ENCODE data around the gene SMYD3.
"Not testable (repeated sequence)": the region's sequence is repeated elsewhere in the genome, so short reads cannot be mapped to it uniquely, and the experiment has no call there.

Gene SMYD3

DNA sequence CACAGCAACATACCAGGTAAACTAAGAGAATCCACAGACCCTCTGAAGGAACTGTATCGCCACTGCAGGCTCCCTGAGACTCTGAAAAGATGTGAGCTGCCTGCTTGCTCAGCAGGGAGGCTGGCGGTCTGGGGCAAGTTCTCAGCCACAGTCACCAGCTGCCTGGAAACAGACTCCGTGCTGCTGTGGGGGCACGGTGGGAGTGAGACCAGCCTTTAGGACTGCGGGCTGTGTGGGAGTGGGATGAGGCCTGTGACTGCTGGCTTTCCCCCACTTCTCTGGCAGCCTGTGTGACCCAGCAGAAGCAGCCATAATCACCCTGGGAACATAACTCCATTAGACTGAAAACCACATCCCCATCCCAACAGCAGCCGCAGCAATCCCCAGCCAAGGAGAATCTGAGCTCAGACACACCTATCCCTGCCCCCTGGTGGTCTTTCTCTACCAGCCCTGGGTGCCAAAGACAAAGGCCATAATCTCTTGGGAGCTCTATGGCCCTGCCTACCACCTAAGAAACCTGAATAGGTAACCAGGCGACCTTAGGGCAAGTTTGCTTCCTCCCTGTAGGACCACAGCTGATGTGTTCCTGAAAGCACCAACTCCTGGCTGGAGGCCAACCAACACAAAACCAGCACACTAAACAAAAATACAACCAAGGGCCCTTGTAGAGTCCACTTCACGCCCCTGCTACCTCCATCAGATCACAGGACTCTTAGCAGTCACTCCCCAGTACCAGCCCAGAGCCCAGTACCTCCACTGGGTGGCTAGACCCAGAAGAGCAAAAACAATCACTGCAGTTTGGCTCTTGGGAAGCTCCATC, 151.5 kb downstream of the SMYD3 start:
- DNase-seq (ENCODE audit: low spot score), result no peak

DNA sequence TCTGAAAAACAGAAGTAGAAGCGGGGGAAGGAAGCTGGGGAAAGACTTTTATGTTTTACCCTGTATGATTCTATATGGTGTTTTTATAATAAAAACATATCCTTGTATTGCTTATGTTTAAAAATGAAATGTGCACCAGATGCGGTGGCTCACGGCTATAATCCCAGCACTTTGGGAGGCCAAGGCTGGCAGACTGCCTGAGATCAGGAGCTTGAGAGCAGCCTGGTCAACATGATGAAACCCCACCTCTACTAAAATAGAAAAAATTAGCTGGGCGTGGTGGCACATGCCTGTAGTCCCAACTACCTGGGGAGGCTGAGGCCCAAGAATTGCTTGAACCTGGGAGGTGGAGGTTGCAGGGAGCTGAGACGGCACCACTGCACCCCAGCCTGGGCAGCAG, 155.4 kb downstream of the SMYD3 start:
- no peak for DNase-seq (ENCODE audit: low spot score)

DNA sequence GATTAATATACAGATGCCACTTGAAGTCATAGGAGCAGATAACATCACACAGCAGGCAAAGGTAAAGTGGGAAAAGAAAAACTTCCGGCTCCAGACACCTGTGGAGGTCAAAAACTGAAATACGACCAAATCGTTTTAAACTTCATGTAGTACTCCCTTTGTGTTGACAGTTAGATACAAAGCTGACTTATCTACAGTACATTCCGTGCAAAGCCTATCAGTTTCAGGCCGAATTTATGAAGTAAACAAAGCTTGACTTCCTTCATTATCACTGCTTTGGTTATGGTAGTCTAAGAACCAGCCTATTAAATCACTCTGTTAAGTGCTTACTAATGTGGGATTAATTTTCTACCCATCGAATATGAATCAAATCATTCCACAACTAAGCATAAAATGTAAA, 156.3 kb downstream of the SMYD3 start:
- no peak for DNase-seq (ENCODE audit: low spot score)

DNA sequence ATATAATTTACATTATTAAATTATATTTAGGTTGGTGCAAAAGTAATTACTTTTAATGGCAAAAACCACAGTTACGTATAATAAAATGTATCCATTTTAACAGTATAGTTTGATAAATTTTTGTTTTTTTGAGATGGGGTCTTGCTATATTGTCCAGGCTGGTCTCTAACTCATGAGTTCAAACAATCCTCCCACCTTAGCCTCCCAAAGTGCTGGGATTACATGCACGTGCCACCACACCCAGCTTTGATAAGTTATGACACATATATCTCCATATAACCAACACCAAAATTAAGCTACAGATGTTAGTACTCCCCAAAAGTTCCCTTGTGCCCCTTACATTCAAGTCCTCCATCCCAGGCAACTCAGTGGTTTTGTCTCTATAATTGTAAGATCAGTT, 163.1 kb downstream of the SMYD3 start:
- no peak for DNase-seq (ENCODE audit: low spot score)

DNA sequence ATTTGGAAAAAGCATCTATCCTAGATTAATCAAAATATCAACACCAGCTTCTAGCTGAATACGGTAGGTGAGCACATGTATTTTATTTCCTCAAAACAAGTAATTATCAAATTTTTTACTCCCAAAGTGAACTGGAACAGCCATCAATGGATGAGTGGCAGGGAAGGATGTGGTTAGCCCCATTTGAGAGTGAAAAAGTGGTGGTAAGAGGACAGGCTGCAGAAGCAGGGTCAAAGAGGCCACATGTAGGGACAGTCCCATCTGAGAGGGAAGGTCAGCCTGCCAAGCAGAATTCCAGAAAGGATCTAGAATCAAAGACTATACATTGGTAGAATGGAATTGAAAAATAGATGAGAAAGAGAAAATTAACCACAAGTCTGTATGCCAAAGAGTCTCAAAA, 163.8 kb downstream of the SMYD3 start:
- no peak for DNase-seq (ENCODE audit: low spot score)

DNA sequence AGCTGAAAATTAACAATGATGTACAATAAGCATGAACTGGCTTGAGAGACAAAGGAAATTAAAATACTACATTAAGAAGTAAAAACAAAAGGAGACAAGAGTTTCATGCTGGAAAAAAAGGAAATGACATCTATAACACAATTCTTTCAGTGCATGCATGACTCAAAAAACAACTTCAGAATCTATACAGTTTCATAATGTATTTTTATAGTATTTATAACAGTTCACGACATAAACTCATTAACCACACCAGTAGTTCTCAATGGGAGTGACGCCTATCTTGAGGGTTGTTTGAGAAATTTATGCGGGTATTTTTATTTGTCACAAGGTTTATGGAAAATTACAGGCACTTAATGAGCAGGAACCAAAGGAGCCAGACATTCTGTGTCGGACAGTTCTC, 168.5 kb downstream of the SMYD3 start:
- no peak for DNase-seq (ENCODE audit: low spot score)

DNA sequence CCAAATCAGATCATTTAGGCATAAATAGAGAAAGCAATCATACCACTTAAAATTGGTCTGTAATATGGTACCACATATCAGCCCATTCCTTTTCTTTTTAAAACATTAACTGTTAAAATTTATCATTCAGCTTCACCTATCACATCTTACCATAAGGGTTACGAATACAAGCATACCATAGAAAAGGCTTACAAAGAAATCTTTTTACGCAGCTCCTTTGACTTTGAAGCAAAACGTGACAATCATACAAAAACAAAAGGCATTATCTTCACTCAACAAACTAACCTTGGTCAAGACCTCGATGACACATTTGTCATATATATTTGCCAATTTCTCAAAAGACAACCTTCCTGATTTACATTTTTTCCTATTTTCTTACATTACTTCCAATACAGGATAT, 169.0 kb downstream of the SMYD3 start:
- no peak for DNase-seq (ENCODE audit: low spot score)

DNA sequence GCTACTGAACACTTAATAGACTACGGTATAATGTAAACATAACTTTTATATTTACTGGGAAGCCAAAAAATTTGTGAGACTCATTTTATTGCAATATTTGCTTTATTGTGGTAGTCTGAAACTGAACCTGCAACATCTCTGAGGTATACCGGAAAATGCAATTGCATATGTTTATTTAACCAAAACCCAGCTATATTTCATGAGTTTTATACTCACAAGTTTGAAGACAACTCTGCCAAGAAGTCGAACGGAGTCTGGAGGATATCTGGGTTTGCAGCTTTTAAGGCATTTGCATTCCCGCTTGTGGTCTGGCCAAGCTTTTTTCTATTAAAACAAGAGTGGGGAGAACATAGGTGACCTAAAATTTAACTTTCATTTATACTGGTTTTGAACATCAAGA, 171.9 kb downstream of the SMYD3 start:
- DNase-seq (ENCODE audit: low spot score), result no peak

DNA sequence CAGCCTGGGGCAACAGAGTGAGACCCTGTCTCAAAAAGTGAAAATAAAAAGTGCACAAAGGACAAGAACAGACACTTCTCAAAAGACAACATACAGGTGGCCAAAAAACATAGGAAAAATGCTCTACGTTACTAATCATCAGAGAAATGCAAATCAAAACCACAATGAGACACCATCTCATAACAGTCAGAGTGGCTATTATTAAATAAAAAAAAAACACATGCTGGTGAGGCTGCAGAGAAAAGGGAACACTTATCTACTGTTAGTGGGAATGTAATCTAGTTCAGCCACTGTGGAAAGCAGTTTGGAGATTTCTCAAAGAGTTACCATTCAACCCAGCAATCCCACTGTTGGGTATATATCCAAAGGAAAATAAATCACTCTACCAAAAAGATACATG, 173.2 kb downstream of the SMYD3 start:
- no peak for DNase-seq (ENCODE audit: low spot score)

DNA sequence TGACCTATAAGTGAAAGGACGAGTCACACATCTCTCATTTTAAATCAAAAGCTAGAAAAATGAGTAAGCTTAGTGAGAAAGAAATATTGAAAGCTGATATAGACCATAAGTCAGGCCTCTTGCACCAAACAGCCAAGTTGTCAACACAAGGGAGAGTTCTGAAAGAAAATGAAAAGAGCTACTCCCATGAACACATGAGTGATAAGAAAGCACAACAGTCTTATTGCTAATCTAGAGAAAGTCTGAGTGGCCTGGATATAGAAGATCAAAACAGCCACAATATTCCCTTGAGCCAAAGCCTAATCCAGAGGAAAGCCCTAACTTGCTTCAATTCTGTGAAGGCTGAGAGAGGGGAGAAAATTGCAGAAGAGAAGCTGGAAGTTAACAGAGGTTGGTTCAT, 175.0 kb downstream of the SMYD3 start:
- no peak for DNase-seq (ENCODE audit: low spot score)

DNA sequence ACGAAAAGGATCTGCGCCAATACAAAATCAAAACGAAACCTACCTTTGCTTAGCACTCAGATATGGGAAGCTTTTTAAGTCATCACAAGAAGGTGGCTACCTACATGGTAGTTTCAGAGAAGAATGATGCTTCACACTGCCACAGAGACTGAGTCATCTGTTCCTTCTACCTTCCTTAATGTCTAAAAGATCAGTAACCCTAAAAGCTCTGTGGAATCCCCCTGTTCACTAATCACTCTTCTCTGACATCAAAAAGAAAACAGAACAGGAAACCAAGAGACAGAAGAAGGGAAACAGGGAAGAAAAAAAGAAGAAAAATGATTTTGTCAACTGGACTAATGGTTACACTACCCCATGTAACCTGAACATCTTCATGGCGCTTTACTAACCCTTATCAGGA, 177.2 kb downstream of the SMYD3 start:
- no peak for DNase-seq (ENCODE audit: low spot score)

DNA sequence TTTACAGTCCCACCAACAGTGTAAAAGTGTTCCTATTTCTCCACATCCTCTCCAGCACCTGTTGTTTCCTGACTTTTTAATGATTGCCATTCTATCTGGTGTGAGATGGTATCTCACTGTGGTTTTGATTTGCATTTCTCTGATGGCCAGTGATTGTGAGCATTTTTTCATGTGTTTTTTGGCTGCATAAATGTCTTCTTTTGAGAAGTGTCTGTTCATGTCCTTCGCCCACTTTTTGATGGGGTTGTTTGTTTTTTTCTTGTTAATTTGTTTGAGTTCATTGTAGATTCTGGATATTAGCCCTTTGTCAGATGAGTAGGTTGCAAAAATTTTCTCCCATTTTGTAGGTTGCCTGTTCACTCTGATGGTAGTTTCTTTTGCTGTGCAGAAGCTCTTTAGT, 177.8 kb downstream of the SMYD3 start:
- not testable (repeated sequence) for DNase-seq (ENCODE audit: low spot score)

DNA sequence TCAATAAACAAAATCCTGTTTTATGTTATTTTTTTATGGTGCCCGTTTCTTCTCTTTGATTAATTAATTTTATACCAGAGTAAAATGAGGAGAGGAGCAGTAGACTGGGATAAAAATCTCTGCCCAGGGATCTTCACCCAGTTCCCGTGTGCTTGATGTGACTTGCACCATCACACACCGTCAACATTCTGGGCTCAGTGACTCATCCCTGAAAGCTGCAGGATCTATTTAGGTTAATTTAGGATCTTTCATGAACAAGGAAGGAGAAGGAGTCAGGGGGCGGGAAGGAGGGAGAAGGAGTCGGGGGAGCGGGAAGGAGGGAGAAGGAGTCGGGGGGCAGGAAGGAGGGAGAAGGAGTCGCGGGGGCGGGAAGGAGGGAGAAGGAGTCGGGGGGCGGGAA, 182.4 kb downstream of the SMYD3 start:
- no peak for DNase-seq (ENCODE audit: low spot score)

DNA sequence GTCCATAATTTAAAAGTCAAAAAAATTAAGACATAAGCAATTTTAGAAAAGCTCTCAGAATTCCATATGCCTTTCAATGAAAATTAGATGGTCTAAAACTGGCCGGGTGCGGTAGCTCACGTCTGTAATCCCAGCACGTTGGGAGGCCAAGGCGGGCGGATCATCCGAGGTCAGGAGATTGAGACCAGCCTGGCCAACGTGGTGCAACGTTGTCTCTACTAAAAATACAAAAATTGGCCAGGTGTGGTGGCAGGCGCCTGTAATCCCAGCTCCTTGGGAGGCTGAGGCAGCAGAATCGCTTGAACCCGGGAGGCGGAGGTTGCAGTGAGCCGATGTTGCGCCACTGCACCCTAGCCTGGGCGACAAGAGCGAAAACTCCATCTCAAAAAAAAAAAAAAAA, 183.0 kb downstream of the SMYD3 start:
- not testable (repeated sequence) for DNase-seq (ENCODE audit: low spot score)

DNA sequence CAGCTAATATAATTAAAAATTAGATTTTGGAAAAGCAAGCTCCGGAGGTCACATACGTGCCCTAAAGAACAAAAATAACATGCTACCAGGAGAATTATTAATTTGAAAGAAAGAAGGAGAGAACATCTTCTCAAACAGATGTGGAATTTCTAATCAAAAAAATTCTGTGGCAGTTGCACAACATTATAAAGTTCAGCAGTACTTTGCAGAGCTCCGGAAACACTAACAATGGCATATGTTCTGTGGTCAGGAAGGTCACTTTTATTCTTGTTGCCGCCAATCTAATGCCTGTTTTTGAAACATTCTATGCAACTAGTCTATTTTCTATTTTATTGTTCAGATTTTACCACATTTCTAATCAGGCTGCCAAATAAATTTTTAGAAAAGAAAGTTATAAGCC, 186.8 kb downstream of the SMYD3 start:
- no peak for DNase-seq (ENCODE audit: low spot score)

DNA sequence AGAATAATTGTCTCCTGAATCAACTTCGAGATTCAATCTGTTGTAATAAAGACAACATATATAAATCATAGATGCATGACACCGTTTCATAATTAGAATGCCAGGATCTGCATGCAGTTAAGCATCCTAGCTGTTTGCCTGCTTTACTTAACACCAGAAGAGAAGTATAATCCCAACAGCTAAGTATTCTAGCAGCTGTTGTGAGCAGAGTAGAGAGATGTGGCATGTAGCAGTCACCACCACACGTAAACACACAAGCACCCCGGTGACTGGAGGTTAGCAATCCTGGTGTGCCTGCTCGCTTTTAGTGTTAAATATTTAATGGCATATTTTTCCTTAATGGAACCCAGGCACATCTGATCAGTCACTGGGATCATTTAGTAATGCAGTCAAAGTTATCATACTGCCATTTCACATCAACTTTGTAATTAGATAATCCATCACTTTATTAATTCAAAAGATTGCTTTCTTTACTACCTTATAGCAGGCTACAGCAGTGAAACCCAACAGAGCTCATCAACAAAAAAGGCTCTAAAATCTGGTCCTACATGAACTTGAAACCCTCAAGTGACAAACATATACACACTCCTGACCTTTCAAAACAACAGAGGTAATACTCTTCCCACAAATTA, 187.9 kb downstream of the SMYD3 start:
- no peak for DNase-seq (ENCODE audit: low spot score)

DNA sequence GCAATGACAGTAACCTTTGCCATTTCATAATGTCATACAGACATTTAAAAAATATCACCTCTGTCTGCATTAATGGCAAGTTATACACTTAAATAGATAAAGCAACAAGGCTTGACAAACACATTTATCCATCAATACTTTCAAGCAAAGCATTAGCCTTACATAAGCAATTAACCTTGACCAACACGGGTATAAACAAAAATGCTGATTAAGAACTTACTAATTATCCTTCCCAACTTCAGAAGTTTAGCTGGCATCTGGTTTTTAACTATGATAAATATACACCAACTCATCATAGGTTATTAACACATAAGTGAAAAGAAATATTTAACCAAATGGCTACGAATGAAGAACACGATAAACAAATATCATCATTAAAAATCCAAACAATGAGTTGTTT, 188.5 kb downstream of the SMYD3 start:
- no peak for DNase-seq (ENCODE audit: low spot score)

DNA sequence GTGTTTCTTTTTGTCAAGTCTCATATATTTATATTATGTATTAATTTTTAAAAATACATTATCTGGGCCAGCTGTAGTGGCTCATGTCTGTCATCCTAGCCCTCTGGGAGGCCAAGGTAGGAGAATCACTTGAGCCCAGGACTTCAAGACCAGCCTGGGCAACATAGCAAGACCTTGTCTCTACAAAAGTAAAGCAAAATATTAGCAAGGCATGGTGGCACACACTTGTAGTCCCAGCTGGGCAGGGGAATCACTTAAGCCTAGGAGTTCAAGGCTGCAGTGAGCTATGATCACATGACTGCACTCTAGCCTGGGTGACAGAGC, 189.1 kb downstream of the SMYD3 start:
- no peak for DNase-seq (ENCODE audit: low spot score)

DNA sequence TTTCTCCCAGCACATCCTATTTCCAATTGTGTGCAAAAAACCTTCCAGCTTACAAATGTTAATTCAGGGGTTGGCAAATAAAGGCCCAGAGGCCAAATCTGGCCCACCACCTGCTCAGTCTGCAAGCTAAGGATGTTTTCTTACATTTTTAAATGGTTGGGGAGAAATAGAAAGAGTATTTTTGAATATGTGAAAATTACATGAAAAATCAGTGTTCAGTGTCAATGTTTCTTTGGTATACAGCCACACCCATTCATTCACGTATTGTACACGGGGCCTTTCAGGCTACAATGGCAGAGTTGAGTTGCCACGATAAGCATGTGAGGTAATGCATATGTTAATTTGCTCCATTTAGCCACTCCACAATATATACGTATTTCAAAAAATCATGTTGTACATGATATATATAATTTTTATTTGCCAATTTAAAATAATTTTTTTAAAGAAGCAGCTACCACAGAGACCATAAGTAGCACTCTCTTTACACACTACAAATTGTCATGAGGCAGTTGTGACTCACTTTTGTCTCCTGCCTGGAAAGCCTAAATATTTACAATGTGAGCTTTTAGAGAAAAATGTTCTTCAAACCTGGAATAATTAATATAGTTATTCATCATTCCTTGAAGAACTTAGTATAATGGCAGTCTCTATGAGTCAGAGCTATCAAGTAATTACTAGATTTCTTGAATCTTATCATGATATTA, 189.6 kb downstream of the SMYD3 start:
- no peak for DNase-seq (ENCODE audit: low spot score)

DNA sequence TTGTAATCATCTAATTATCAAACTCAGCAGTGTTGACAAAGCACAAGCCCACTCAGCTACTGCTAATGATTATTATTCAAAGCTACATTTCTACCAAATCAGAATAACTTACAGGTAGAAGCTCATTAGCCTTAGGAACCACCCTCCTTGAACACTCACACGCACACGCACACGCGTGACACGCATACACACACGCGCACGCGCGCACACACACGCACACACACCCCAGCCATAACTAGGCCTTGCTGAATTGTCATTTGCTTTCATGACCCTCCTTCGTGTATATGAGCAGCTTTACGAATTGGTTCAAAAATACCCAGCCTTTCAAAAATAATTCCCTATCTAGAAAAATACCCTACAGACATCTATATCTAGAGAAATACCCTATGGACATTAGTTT, 195.6 kb downstream of the SMYD3 start:
- no peak for DNase-seq (ENCODE audit: low spot score)

DNA sequence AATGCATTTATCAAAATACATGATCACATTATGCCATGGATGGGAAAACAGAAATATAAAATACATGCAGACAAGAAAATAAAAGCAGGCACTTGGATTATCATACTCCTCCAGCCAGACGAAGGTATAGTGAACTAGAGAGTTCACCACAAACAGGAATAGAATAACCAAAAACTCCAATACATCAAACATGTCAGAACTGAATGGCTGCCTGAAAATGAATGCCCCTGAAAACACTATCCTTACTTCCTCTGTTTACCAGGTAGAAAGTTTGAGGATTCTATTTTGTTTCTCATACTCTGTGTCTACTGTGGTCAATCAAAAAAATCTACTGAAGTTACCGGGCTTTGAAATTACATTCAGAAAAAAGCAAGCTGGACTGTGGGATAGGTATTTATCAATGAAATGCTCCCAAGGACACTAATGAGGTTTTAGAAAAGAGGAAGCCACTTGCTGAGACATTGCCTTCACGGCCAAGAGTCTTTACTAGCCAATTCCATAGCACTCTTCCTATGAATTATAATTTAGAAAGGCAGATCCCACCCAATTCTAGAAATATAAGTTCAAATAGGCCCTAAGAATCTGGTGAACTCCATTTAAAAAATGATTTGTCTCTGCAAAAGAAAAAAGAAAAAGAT, 197.7 kb downstream of the SMYD3 start:
- DNase-seq (ENCODE audit: low spot score), result no peak

DNA sequence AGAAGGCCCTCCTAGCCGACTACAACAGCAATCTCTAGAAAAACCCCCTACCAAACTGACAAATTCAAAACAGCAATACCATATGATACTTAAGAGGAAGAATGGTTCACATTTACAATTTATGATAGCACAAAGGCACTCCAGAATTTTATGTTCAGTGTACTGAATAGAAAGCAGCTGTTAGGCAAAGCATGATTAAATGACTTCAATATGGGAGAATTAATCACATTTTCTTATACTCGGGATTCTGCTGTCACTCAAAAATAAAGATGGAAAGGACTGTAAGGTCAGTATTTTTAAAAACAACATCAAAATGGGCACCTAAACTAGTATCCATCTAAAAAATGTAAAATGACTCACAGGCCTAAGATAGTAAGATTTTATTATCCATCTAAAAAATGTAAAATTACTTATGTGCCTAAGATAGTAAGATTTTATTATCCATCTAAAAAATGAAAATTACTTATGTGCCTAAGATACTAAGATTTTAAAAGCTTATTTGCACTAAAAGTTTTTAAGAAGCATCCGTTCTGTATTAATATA, 198.5 kb downstream of the SMYD3 start:
- DNase-seq (ENCODE audit: low spot score), result no peak
